Neural progenitor cell (in vitro differentiated cells): Measurements from ENCODE around the gene YBEY. TPM values are rescaled to one million over a fixed set of nuclear protein-coding genes. Genes with fewer than 3 reads are reported as not detected.
A peak's percentile ranks its signal among the peaks of the same experiment; 100 is the strongest.

ENCODE experiments used
- DNase-seq: peaks from one replicate; pipeline ENCODE4 v3.0.0-alpha.2; 2016; ENCODE audit warnings: low spot score
- H2AFZ ChIP-seq: fragments of 200-600 bp; sonication (generic); replicated peaks from 2 replicates; pipeline ENCODE4 v1.6.1; 2016; ENCODE audit warnings: antibody characterized with exemption
- H3F3A ChIP-seq: fragments of 200-600 bp; sonication (generic); 2 replicates; pipeline ENCODE4 v1.6.1; 2016; ENCODE audit warnings: antibody characterized with exemption, low read depth
- H3K27ac ChIP-seq: fragments of 200-600 bp; sonication (generic); 2 replicates; pipeline ENCODE4 v1.5.1; 2016; ENCODE audit warnings: mild to moderate bottlenecking
- H3K27me3 ChIP-seq: fragments of 200-600 bp; sonication (generic); 2 replicates; pipeline ENCODE4 v1.6.1; 2016; ENCODE audit warnings: mild to moderate bottlenecking, moderate library complexity
- H3K36me3 ChIP-seq: fragments of 200-600 bp; sonication (generic); 2 replicates; pipeline ENCODE4 v1.5.1; 2016
- H3K4me1 ChIP-seq: fragments of 200-600 bp; sonication (generic); 2 replicates; pipeline ENCODE4 v1.6.1; 2016; ENCODE audit warnings: mixed run types
- H3K4me2 ChIP-seq: fragments of 200-600 bp; sonication (generic); 2 replicates; pipeline ENCODE4 v1.6.1; 2016
- H3K4me3 ChIP-seq: fragments of 200-600 bp; sonication (generic); 2 replicates; pipeline ENCODE4 v1.5.1; 2016
- H3K79me2 ChIP-seq: fragments of 200-600 bp; sonication (generic); 2 replicates; pipeline ENCODE4 v1.6.1; 2016; ENCODE audit warnings: low read depth
- H3K9ac ChIP-seq: fragments of 200-600 bp; sonication (generic); 2 replicates; pipeline ENCODE4 v1.6.1; 2016
- H3K9me3 ChIP-seq: fragments of 200-600 bp; sonication (generic); 2 replicates; pipeline ENCODE4 v1.5.1; 2016; ENCODE audit warnings: low read depth
- H4K20me1 ChIP-seq: fragments of 200-600 bp; sonication (generic); 2 replicates; pipeline ENCODE4 v1.6.1; 2016; ENCODE audit warnings: low read depth
- H3K27ac Mint-ChIP-seq: 3 replicates; pipeline ENCODE4 v1.8.0; 2021; ENCODE audit warnings: mixed read lengths
- H3K27me3 Mint-ChIP-seq: 2 replicates; pipeline ENCODE4 v1.8.0; 2022; ENCODE audit warnings: low read depth, mild to moderate bottlenecking, inconsistent platforms, moderate library complexity, mixed read lengths; ENCODE audit not compliant: insufficient read depth
- H3K36me3 Mint-ChIP-seq: 3 replicates; pipeline ENCODE4 v1.8.0; 2021; ENCODE audit warnings: mixed read lengths
- H3K4me1 Mint-ChIP-seq: 3 replicates; pipeline ENCODE4 v1.8.0; 2021; ENCODE audit warnings: mixed read lengths
- H3K4me3 Mint-ChIP-seq: 3 replicates; pipeline ENCODE4 v1.8.0; 2021; ENCODE audit warnings: mild to moderate bottlenecking, moderate library complexity, mixed read lengths
- H3K9me3 Mint-ChIP-seq: 3 replicates; pipeline ENCODE4 v1.8.0; 2020; ENCODE audit warnings: mixed read lengths
- EZH2 ChIP-seq: fragments of 200-600 bp; sonication (generic); IDR thresholded peaks from 2 replicates; pipeline ENCODE4 v1.6.1; 2017; ENCODE audit warnings: antibody characterized with exemption, mild to moderate bottlenecking, moderate library complexity
- EZH2phosphoT487 ChIP-seq: fragments of 200-600 bp; sonication (generic); IDR thresholded peaks from 2 replicates; pipeline ENCODE4 v1.6.1; 2017; ENCODE audit warnings: antibody characterized with exemption
- total RNA-seq: library from RNA; depleted of rRNA; stranded (reverse); fragments of >200 nt; gene quantifications from 2 replicates; pipeline ENCODE4 v1.2.3, GENCODE V29; 2015; ENCODE audit warnings: low replicate concordance
- TF ChIP-seq, protein P1 (sequence below): fragments of 200-600 bp; sonication (generic); IDR thresholded peaks from 2 replicates; pipeline ENCODE4 v1.5.1; 2017; ENCODE audit warnings: antibody characterized with exemption, mild to moderate bottlenecking

Gene YBEY
- total RNA-seq, 1 donor from 2014 or later: 47.3 TPM

DNA sequence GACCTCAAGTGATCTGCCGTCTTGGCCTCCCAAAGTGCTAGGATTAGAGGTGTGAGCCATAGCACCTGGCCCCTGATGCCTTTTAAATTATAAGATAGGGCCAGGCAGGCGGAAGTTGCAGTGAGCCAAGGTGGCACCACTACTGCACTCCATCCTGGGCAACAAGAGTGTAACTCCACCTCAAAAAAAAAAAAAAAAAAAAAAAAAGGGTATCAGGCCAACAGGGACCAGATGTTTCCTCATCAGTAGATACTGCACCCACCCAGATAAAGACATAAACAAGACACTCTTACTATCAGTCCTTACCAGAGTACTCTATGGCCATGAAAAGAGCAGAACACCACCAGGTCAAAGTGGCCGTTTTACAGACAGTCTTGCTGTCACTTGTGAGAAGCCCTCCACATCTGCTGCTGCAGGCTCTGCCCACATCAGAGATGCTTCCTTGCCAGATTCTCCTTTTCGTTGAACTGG lies 34.2 kb downstream of the YBEY start:
- H3K79me2 ChIP-seq: peaks cover 58% of the 10 kb centered on the region
- no peak for DNase-seq
- Mint-ChIP-seq H3K4me1 (peaks cover 30% of the 10 kb centered on the region), H3K27ac (no peak overlapping the region), H3K36me3 (peaks cover 10% of the 10 kb centered on the region), H3K9me3 (no peaks in the 10 kb centered on the region), H3K4me3 (peak overlapping the region; percentile 78), H3K27me3 (peaks cover 5% of the 10 kb centered on the region)
- H2AFZ ChIP-seq: no peak overlapping the region
- H3K27me3 ChIP-seq: no peaks in the 10 kb centered on the region
- H4K20me1 ChIP-seq: peaks cover 65% of the 10 kb centered on the region
- peak overlapping the region; percentile 99 for H3K4me3 ChIP-seq
- no peak for TF ChIP-seq EZH2
- TF ChIP-seq EZH2phosphoT487: no peak
- TF ChIP-seq, protein P1, sequence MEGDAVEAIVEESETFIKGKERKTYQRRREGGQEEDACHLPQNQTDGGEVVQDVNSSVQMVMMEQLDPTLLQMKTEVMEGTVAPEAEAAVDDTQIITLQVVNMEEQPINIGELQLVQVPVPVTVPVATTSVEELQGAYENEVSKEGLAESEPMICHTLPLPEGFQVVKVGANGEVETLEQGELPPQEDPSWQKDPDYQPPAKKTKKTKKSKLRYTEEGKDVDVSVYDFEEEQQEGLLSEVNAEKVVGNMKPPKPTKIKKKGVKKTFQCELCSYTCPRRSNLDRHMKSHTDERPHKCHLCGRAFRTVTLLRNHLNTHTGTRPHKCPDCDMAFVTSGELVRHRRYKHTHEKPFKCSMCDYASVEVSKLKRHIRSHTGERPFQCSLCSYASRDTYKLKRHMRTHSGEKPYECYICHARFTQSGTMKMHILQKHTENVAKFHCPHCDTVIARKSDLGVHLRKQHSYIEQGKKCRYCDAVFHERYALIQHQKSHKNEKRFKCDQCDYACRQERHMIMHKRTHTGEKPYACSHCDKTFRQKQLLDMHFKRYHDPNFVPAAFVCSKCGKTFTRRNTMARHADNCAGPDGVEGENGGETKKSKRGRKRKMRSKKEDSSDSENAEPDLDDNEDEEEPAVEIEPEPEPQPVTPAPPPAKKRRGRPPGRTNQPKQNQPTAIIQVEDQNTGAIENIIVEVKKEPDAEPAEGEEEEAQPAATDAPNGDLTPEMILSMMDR: no peak
- H3K27ac ChIP-seq: no peak overlapping the region
- H3K4me1 ChIP-seq: peaks cover 29% of the 10 kb centered on the region
- no peak overlapping the region for H3K9ac ChIP-seq
- peaks cover 33% of the 10 kb centered on the region for H3F3A ChIP-seq
- no peaks in the 10 kb centered on the region for H3K36me3 ChIP-seq
- no peaks in the 10 kb centered on the region for H3K9me3 ChIP-seq
- peak overlapping the region; percentile 99 for H3K4me2 ChIP-seq

DNA sequence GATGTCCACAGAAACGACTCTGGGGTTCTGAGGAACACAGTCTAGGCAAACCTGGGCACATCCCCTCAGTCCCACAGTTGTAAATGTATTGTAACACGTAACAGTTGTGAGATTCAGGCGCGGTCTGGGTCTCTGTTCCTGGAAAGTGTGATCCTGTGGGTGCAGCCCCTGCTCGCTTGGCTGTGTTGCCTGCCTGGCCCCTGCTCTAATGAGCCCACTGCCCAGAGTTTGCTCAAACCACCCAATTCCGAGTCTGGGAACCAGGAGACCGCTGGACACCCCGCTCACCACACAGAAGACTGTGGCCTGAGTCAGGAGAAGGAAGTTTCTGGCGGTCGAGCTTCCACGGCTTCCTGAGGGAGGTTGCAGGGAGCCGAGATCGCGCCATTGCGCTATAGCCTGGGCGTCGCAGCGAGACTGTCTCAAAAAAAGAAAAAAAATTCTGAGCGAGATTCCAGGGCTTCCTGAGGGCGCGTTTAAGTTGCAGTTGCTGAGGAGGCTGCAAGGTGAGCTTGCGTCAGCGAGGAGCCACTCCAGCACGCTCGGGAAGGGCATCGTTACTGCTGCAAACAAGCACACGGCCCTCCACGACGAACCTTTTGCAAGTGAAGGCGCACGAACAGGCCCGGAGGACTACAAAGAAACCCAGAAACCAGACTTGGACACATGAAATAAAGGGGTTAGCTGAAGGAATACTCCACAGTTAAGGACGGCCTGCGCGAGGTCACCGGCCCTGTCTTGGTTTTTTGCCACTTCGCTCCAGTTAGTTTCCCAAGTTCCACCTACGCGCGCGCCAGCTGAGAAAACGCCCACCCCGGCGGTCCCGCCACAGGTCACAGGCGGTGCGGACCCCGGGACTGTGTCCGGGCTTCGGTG lies 36.4 kb downstream of the YBEY start:
- Histone ChIP-seq H3K9me3 (no peaks in the 10 kb centered on the region), H3K4me2 (peak overlapping the region; percentile 99), H3K36me3 (no peaks in the 10 kb centered on the region), H3K4me1 (peaks cover 40% of the 10 kb centered on the region), H3K9ac (peak overlapping the region; percentile 89), H3K27ac (no peak overlapping the region), H2AFZ (no peak overlapping the region), H3K4me3 (peak overlapping the region; percentile 99), H3K79me2 (peaks cover 76% of the 10 kb centered on the region), H3F3A (peaks cover 38% of the 10 kb centered on the region), H3K27me3 (no peaks in the 10 kb centered on the region), H4K20me1 (peaks cover 55% of the 10 kb centered on the region)
- Mint-ChIP-seq H3K4me1 (peaks cover 42% of the 10 kb centered on the region), H3K27me3 (peaks cover 11% of the 10 kb centered on the region), H3K36me3 (peaks cover 19% of the 10 kb centered on the region), H3K27ac (peak overlapping the region; percentile 96), H3K9me3 (no peaks in the 10 kb centered on the region), H3K4me3 (peak overlapping the region; percentile 99)
- DNase-seq: peak; percentile 47
- TF ChIP-seq, protein P1: no peak
- TF ChIP-seq EZH2 (no peak), EZH2phosphoT487 (no peak)

DNA sequence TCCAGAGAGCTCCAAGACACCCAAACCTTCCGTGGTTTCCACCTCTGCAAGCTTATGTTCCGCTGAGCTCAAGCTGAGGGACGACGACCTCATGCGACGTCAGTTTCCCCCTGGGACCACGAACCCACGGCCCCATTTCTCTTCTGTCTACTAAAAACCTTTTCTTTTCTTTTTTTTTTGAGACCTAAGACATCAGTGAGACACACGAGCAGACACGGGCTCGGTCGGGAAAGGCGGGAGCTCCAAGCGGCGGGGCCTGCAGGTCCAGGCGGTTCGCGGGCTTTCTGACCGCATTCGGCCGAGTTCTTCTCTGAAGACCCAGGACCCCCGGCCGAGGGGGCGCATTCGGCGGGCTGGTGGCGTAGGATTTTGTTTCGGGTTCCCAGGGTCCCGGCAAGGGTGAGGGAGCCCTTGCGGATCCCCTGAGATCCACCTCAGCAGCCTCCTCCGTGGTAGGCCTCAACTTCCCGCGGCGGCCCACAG lies 37.1 kb downstream of the YBEY start:
- Mint-ChIP-seq H3K36me3 (peaks cover 20% of the 10 kb centered on the region), H3K27ac (peak overlapping the region; percentile 96), H3K27me3 (peaks cover 11% of the 10 kb centered on the region), H3K9me3 (no peaks in the 10 kb centered on the region), H3K4me1 (peaks cover 42% of the 10 kb centered on the region), H3K4me3 (peak overlapping the region; percentile 99)
- H4K20me1 ChIP-seq: peaks cover 49% of the 10 kb centered on the region
- H2AFZ ChIP-seq: no peak overlapping the region
- H3K4me3 ChIP-seq: peak overlapping the region; percentile 99
- H3K9ac ChIP-seq: peak overlapping the region; percentile 89
- H3K4me1 ChIP-seq: peaks cover 35% of the 10 kb centered on the region
- no peaks in the 10 kb centered on the region for H3K36me3 ChIP-seq
- H3K27me3 ChIP-seq: no peaks in the 10 kb centered on the region
- TF ChIP-seq EZH2: no peak
- TF ChIP-seq, protein P1: no peak
- TF ChIP-seq EZH2phosphoT487: no peak
- H3K27ac ChIP-seq: peak overlapping the region; percentile 43
- H3K4me2 ChIP-seq: peak overlapping the region; percentile 99
- H3F3A ChIP-seq: peaks cover 38% of the 10 kb centered on the region
- H3K9me3 ChIP-seq: no peaks in the 10 kb centered on the region
- H3K79me2 ChIP-seq: peaks cover 83% of the 10 kb centered on the region
- peak; percentile 52 for DNase-seq
